Transverse colon (tissue), 4 donors: Measurements from ENCODE around the gene NCK2. TPM values are rescaled to one million over a fixed set of nuclear protein-coding genes. Genes with fewer than 3 reads are reported as not detected.

Experiments
- DNase-seq: peaks from one replicate; pipeline ENCODE4 v3.0.0-alpha.2; 2019
- H3K27ac ChIP-seq, 4 donors: fragments of 200-600 bp; sonication (generic); 2 replicates each; pipeline ENCODE4 v1.5.1; 2016 to 2018; ENCODE audit warnings: inconsistent platforms in 4 of 4
- H3K27me3 ChIP-seq: fragments of 200-600 bp; sonication (generic); 2 replicates; pipeline ENCODE4 v1.5.1; 2017; ENCODE audit warnings: inconsistent platforms
- H3K36me3 ChIP-seq, 4 donors: fragments of 200-600 bp; sonication (generic); 2 replicates each; pipeline ENCODE4 v1.5.1; 2017 to 2019; ENCODE audit warnings: inconsistent platforms in 4 of 4
- H3K4me1 ChIP-seq, 4 donors: fragments of 200-600 bp; sonication (generic); 2 replicates each; pipeline ENCODE4 v1.5.1; 2017 to 2020; ENCODE audit warnings: inconsistent platforms in 4 of 4
- H3K4me3 ChIP-seq, 4 donors: fragments of 200-600 bp; sonication (generic); 1 replicate in 1 of 4; 2 replicates in 3 of 4; pipeline versions ENCODE4 v1.5.1 to v1.6.1; 2017 to 2019; ENCODE audit warnings: inconsistent platforms in 4 of 4
- H3K9me3 ChIP-seq, 2 donors: fragments of 200-600 bp; sonication (generic); 2 replicates each; pipeline ENCODE4 v1.5.1; 2017 to 2019; ENCODE audit warnings: inconsistent platforms in 2 of 2
- EP300 ChIP-seq: sonication (generic); formaldehyde crosslinking; IDR thresholded peaks from one replicate; pipeline ENCODE4 v1.6.1; 2017; ENCODE audit warnings: antibody characterized with exemption, low read depth
- POLR2A ChIP-seq: fragments of 450-650 bp; IDR thresholded peaks from one replicate; pipeline ENCODE4 v1.6.1; 2016; ENCODE audit warnings: antibody characterized with exemption, mild to moderate bottlenecking, moderate library complexity
- POLR2AphosphoS5 ChIP-seq, 3 donors: sonication (generic); formaldehyde crosslinking; IDR thresholded peaks; one replicate each; pipeline ENCODE4 v1.6.1; 2016; ENCODE audit warnings: antibody characterized with exemption in 3 of 3
- WGBS, 2 donors: methylation state at CpG; one replicate each; pipeline ENCODE4 v1.1.5; 2018; ENCODE audit warnings: low coverage in 1 of 2; 5-methylcytosine and 5-hydroxymethylcytosine counted together
- in situ Hi-C, 4 donors: fragments of 200-750 bp; cut with MboI; loops; one replicate each; pipeline versions ENCODE4 v1.15.0 to v1.15.1; 2017; ENCODE audit warnings: low sequenced_read_pairs in 3 of 4, low pct_ligation_motif_present in 1 of 4, low pct_unique_long_range_greater_than_20kb in 1 of 4
- intact Hi-C: fragments of 100-400 bp; cut with DNase I; formaldehyde crosslinking; loops from one replicate; pipeline ENCODE4 v1.15.1; 2023; ENCODE audit warnings: low total_unique reads
- total RNA-seq, 4 donors: library from RNA; depleted of rRNA; stranded (reverse); fragments of >200 nt; gene quantifications; one replicate each; pipeline ENCODE4 v1.1.0, GENCODE V29; 2016
- TF ChIP-seq, protein P1 (sequence below), 5 experiments: fragments of 200-600 bp in 3 of 5; fragments of 450-650 bp in 2 of 5; sonication (generic) in 3 of 5; IDR thresholded peaks; 1 replicate in 2 of 5; 2 replicates in 3 of 5; pipeline ENCODE4 v1.5.1; 2016 to 2017; ENCODE audit warnings: antibody characterized with exemption in 5 of 5, inconsistent platforms in 3 of 5, mild to moderate bottlenecking in 2 of 5, moderate library complexity in 1 of 5

NCK2 gene
- total RNA-seq, 4 donors from 2014 or later, result 42.2 to 74.1 (median 59.9) TPM

DNA sequence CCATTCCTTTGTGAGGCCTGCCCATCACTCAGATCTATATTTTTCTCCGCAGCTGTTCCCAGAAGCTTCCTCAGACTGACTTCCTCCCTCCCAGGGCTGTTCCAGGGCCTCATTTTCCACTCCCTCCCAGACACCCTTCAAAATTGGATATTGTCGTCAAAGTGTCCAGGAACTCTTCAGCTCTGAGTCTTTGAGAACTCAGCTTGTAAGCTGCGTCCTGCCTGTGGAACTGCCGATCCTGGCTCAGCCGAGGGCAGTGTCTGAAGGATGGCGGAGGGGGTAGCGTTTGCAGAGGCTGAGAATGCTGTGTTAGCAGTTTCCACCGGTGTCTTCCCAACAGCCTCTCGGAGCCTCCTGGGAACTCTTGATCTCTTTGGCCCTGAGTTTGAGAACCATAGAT is 27.1 kb downstream of the NCK2 start:
- DNase-seq, result no peak
- H3K36me3 ChIP-seq, result no peaks in the 10 kb centered on the region
- H3K4me3 ChIP-seq, result no peak overlapping the region
- H3K4me1 ChIP-seq, result peaks cover 3 to 45% (median 11%) of the 10 kb centered on the region in 4 donors
- intact Hi-C loops, result no loop called here
- no peaks in the 10 kb centered on the region for H3K27me3 ChIP-seq
- TF ChIP-seq POLR2AphosphoS5 (IDR thresholded peaks at IDR 0.05) (no peak), POLR2A (no peak), EP300 (no peak)
- TF ChIP-seq, protein P1, sequence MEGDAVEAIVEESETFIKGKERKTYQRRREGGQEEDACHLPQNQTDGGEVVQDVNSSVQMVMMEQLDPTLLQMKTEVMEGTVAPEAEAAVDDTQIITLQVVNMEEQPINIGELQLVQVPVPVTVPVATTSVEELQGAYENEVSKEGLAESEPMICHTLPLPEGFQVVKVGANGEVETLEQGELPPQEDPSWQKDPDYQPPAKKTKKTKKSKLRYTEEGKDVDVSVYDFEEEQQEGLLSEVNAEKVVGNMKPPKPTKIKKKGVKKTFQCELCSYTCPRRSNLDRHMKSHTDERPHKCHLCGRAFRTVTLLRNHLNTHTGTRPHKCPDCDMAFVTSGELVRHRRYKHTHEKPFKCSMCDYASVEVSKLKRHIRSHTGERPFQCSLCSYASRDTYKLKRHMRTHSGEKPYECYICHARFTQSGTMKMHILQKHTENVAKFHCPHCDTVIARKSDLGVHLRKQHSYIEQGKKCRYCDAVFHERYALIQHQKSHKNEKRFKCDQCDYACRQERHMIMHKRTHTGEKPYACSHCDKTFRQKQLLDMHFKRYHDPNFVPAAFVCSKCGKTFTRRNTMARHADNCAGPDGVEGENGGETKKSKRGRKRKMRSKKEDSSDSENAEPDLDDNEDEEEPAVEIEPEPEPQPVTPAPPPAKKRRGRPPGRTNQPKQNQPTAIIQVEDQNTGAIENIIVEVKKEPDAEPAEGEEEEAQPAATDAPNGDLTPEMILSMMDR (IDR thresholded peaks at IDR 0.05), result no peak
- H3K9me3 ChIP-seq, result no peaks in the 10 kb centered on the region
- in situ Hi-C loops, result no loop called here
- H3K27ac ChIP-seq, result peak overlapping the region in 3 of 4 donors; percentile 2 to 47 (median 26)
- 74 to 80% methylated on average over 1 to 9 of the region's 9 CpGs for WGBS, 2 donors

DNA sequence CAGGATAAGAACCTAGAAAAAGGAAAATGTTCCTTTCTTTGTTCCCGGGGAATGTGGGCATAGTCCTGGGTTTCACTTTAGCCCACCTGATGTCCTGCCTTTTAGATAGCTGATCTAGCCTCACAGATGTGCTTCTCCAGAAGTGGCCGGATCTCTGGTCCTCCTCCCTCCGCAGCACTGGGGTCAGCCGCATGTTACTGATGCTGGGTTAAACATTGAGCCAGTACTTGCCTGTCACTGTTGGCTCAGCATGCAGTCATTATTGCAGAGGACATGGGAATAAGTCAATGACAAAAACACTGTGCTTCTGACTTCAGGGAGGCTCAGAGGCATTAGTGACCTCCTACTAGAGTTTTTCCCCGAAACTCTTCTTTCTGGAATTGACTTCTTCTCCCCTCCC is 27.6 kb downstream of the NCK2 start:
- no peaks in the 10 kb centered on the region for H3K9me3 ChIP-seq
- no peak overlapping the region for H3K4me3 ChIP-seq
- H3K27me3 ChIP-seq, result no peaks in the 10 kb centered on the region
- H3K27ac ChIP-seq, result peak overlapping the region in 3 of 4 donors; percentile 2 to 47 (median 26)
- in situ Hi-C loops, result no loop called here
- DNase-seq, result no peak
- WGBS, 2 donors, result 79 to 80% methylated on average over 2 to 5 of the region's 5 CpGs
- H3K36me3 ChIP-seq, result no peaks in the 10 kb centered on the region
- H3K4me1 ChIP-seq, result peaks cover 7 to 47% (median 11%) of the 10 kb centered on the region in 4 donors
- intact Hi-C loops, result no loop called here
- TF ChIP-seq POLR2AphosphoS5 (IDR thresholded peaks at IDR 0.05), result no peak
- TF ChIP-seq, protein P1 (IDR thresholded peaks at IDR 0.05), result no peak
- TF ChIP-seq EP300, result no peak
- no peak for TF ChIP-seq POLR2A

DNA sequence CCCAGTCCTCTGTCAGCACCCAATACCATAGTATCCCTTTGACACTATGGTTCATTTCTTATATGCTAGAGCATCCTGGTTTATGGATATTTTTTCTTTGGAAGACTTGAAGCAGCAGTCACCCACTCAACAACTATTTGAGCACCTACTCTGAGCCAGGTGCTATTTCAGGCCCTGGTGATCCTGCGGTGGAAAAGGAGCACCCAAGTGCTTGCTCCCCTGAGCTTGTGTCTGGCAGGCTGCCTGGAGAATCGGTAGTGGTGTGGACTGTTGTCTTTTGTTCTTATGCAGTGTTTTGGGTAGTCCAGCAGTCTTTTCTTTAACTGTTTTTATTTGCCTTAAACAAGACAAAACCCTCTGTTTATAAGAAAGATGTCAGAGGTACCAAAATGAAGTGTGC is 28.9 kb downstream of the NCK2 start:
- intact Hi-C loops (no loop called here), in situ Hi-C loops (no loop called here)
- Histone ChIP-seq H3K27me3 (no peaks in the 10 kb centered on the region), H3K27ac (no peak overlapping the region), H3K9me3 (no peaks in the 10 kb centered on the region), H3K36me3 (no peaks in the 10 kb centered on the region), H3K4me3 (no peak overlapping the region), H3K4me1 (peaks cover 9 to 49% (median 14%) of the 10 kb centered on the region in 4 donors)
- WGBS, 2 donors, result 50 to 55% methylated on average over 1 to 2 of the region's 2 CpGs
- DNase-seq, result no peak
- TF ChIP-seq POLR2A (no peak), EP300 (no peak), POLR2AphosphoS5 (IDR thresholded peaks at IDR 0.05) (no peak)
- TF ChIP-seq, protein P1 (IDR thresholded peaks at IDR 0.05), result no peak

DNA sequence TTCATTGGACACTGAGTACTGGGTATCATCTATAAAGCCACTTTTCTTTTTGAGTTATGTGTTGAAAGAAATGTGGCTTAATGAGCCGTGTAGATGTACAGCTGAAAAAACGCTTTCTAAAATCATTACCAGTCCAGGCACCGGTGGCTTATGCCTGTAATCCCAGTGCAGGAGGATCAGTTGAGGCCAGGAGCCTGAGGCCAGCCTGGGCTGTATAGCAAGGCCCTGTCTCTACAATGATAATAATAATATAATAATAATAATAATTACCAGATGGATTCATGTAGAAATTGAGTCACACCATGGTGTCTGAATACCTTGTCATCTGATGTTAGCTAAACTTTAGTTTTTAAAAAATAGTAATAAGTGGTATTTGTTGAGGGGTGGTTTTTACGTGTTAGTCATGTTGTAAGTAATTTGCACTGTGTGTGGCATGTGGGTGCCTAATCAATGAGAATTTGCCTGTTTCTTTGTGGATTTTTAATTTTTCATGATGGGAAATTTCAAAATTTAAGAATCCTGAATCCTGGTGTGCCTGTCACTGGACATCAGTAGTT is 30.1 kb downstream of the NCK2 start:
- intact Hi-C loops (no loop called here), in situ Hi-C loops (no loop called here)
- Histone ChIP-seq H3K4me1 (peaks cover 9 to 49% (median 14%) of the 10 kb centered on the region in 4 donors), H3K27ac (no peak overlapping the region), H3K27me3 (no peaks in the 10 kb centered on the region), H3K36me3 (no peaks in the 10 kb centered on the region), H3K4me3 (no peak overlapping the region), H3K9me3 (no peaks in the 10 kb centered on the region)
- TF ChIP-seq EP300 (no peak), POLR2A (no peak), POLR2AphosphoS5 (IDR thresholded peaks at IDR 0.05) (no peak)
- TF ChIP-seq, protein P1 (IDR thresholded peaks at IDR 0.05), result no peak
- DNase-seq, result no peak
- WGBS, 2 donors, result 80 to 83% methylated on average over 4 of the region's 4 CpGs
